IPS DF 4.7 (cell line): ENCODE results near the gene ENGASE.
"Not testable (repeated sequence)": the region's sequence is repeated elsewhere in the genome, so short reads cannot be mapped to it uniquely, and the experiment has no call there.

Experiments used
- DNase-seq: peaks from one replicate; pipeline ENCODE4 v3.0.0-alpha.2; 2013; ENCODE audit warnings: low spot score; ENCODE audit errors: extremely low read depth

ENGASE gene

DNA sequence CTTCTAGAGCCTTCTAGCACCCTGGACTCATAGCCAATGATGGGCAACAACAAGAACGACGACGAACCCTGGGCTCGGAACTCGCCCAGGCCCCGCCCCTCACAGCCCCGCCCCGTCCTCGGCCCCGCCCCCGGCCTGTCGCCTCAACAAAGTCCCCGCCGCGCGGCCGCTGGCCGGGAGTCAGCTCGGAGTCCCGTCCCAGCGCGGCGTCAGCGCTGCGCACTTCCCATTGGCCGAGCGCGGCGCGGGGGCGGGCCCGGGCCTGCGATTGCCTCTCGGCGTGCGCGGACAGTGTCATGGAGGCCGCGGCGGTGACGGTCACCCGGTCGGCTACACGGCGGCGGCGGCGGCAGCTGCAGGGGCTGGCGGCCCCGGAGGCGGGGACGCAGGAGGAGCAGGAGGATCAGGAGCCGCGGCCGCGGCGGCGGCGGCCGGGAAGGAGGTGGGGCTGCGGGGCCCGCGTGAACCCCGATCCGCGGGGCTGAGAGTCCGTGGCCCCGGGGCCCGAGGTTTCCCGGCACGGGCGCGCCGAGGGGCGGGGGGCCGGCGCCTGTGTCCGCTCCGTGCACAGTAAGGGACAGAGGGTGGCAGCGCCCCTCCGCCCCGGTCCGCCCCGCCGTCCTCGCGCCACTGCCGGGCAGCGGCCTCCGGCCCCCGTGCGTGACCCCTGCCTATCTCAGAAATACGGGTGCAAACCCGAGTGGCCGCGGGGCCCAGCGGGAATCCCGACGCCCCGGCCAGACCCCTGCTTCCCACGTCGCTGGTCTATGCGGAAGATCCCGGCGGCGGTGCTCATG, at the start of gene ENGASE:
Gene ENGASE (plus strand): TSS at position 176 of the 797 bp plus-strand sequence. CDS start 121 bp downstream, at position 297.
- peak; percentile 78 for DNase-seq

DNA sequence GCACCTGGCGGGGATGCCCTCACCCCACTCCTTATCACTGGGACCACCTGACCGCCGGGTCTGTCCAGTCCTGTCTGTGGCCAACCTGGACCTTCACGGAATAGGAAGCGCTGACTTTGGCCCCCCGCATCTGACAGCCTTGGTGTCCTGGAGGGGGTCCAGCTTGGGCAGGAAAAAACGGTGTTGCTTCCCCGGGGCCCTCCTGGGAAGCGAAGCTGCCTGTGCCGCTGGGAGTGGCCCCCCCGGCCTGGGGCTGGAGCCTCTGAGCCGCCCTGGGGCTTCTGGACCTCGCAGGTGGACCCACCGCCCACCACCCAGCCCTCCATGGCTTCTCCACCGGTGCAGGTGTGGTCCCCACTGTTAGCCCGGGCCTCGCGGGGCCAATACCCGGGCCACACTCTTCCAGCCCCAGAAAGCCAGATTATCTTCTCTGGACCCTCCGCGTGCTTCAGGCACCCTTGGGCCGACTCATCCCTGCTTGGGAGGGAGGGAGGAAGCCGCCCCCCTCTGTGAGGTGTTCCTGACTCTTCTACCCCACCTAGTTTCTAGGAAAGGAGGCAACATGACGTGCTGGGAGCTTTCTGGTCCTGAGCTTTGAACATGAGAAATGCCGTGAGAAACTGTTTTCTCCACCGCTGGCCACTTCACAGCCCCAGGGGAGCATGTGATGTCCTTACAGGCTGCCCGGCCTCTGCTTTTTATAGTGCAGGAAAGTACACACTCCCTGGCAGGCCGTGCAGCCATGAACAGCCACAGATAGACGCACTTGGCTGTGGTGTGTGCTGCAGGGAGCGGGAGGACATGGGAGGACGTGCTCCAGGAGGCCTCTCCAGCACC, 49.5 kb upstream of the ENGASE start:
- no peak for DNase-seq

DNA sequence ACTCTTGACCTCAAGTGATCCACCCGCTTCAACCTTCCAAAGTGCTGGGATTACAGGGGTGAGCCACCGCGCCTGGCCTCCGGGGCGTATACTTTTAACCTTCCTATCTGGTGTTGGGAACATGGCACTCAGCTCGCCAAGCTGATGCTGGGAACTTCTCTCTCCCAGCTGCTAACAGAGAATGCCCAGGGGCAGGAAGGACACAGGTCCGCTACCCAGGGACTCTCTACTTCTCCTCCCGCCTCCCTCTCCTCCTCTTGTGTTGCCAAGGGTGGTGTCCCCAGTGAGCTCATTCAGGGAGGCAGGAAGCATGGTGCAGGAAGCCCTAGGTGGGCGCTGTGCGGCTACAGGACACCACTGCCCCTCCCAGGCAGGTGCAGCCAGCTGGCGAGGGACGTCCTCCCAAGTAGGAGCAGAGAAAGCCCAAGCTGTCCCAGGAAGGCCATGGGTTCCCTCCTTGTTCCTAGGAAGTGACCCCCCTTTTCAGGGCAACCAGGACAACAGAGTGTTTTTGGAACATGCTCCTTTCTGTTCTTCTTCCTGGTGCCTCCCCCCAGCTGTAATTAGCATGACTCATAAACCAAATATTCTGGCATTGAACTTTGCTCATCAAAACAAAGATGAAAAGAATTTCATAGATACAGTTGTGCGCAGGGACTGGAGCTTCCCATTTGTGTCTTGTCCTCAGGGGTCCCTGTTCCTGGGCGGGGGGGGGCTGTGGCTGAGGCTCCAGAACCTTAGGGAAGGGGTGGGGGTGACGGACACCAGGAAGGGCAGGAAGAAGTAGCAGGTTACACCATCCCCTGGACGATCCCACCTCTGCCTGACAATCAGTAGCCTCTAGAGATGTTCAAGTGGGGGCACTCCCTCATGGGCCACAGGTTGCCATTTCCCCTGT, 48.0 kb upstream of the ENGASE start:
- DNase-seq, result no peak

GRCh38 chr17:79027274-79027924, 47.2 kb upstream of the ENGASE start:
- DNase-seq, result no peak

- DNase-seq, result no peak
Observed at GRCh38 chr17:79027925-79028491, 46.6 kb upstream of the ENGASE start.

- no peak for DNase-seq
Observed at GRCh38 chr17:79028496-79029326, 45.9 kb upstream of the ENGASE start.

- no peak for DNase-seq
Observed at GRCh38 chr17:79029327-79030009, 45.2 kb upstream of the ENGASE start.

DNA sequence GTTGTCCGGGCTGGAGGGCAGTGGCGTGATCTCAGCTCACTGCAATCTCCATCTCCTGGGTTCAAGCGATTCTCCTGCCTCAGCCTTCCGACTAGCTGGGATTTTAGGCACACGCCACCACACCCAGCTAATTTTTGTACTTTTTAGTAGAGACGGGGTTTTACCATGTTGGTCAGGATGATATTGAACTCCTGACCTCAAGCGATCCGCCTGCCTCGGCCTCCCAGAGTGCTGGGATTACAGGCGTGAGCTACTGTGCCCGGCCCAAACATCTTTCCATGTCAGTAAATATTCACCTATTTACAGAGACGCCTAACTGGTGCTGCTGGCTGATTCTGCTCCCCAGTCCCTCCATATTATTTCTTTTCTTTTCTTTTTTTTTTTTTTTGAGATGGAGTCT, 44.0 kb upstream of the ENGASE start:
- not testable (repeated sequence) for DNase-seq

- DNase-seq, result no peak
Observed at GRCh38 chr17:79031996-79032875, 42.4 kb upstream of the ENGASE start.

DNA sequence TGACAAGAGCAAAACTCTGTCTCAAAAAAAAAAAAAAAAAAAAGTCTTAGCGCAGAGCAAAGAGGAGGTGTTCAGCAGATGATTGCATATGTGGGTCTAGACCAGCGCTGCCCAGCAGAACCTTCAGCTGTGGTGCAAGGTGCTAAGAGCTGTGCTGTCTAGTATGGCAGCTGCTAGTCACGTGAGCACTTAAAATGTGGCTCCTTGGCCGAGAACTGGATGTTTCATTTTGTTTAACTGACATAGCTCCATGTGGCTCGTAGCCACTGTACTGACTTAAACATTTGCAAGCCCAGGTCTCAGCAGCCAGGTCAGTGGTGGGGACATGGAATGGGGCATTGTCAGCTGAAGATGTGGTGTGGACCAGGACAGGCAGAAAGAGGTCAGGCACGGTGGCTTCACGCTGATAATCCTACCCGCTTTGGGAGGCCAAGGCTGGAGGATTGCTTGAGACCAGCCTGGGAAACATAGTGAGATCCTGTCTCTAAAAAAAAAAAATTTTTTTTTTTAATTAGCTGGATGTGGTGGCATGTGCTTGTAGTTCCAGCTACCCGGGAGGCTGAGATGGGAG, 41.5 kb upstream of the ENGASE start:
- no peak for DNase-seq

DNA sequence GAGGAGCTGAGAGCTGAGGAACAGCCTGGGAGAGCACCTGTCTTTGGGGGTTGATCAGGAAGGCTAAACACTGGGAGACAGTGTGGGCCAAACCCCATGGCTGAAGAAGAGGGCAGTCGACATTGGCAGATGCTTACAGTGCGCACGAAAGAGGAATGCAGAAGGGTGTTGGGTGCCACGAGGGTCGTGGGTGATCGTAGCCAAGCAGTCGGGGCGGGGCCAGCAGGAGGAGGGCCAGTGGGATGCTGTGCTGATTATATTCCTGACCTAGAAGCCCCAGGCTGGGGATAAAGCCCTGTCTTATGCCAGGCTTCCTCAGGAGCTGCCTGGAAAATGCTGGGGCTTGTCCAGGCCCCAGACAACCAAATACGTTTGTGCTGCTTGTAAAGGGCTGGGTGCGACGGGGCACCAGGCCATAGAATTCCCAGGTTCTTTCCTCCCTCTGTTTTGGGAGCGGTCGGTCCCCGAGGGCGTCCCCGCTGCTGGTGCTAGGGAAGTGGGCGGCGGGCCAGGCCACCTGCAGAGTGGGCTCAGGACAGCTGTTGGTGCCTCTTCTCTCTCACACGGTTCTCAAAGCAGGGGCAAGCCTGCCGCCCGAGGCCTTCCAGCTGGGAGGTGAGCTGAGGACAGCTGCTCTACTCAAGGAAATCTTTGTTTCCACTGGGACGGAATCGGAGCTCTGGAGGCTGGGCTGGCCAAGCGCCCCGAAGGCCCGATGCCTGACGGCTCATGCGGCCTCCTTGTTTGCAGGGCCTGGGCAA, 40.7 kb upstream of the ENGASE start:
- no peak for DNase-seq

GRCh38 chr17:79034931-79035485, 39.6 kb upstream of the ENGASE start:
- no peak for DNase-seq

DNA sequence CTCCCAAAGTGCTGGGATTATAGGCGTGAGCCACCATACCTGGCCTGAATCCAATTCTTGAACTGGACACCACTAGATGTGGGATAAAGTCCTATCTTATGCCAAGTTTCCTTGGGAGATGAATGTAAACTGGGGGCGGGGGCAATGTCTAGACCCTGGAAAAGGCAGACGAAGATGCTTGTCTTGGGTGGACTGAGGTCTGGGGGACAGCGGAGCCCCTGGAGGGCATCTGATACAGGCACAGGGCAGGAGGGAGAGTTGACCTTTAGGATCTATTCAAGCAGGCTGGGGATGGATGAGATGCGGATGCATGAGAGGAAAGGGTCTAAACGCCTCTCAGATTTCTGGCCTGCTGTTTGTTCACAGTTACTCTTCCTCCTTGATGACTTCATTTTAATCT, 38.9 kb upstream of the ENGASE start:
- DNase-seq, result no peak

GRCh38 chr17:79036181-79036580, 38.4 kb upstream of the ENGASE start:
- DNase-seq, result no peak

DNA sequence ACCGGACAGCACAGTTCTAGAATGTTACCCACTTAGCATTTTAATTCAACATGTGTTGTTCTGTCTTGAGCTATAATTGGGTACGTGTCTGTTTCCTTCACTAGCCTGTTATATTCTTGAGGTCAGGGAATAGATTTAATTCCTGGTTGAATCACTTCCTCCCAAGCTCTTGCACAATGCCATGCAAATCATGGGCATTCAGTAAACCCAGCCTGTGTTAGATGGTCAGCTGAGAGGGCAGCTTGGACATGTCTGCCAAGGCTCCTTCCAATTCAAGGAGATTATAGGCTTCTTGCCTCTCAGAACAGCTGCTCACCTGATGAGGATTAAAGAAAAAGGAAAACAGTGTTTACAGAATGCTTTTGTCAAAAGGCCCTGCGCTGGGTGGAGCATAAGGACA, 38.0 kb upstream of the ENGASE start:
- DNase-seq, result no peak

DNA sequence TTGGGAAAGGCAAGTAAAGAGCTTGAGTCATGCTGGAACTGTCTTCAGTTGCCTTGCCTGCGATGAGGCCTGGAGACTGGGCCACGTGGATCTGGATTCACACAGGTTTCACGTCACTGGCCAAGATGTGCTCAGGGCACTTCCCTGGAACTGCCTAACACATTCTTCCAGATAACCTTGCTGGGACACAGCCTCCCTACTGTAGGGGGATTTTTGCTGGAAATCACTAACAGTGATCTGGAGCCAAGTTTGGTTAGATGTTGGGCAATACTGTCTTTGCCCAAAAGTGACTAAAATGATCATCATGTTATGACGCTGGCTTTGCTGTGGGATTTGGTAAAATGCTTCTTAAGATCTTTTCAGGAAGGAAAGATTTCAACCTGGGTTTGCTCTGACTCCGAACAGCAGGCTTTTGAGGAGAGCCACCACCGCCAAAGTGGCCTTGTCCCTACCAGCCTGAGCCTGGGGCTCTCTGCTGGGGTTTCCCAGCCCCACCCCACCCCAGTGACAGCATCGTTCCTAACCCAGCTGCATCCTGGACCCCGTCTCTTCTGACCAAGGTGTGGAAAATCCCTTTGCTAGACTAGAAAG, 36.0 kb upstream of the ENGASE start:
- DNase-seq, result no peak
